IMR-90 (cell line): ENCODE results near the gene NFE2.

Experiments used
- BHLHE40 ChIP-seq: fragments of 150-350 bp; IDR thresholded peaks from 2 replicates; pipeline ENCODE4 v1.6.1; 2016; ENCODE audit warnings: mild to moderate bottlenecking, low read depth, low read length
- CEBPB ChIP-seq: IDR thresholded peaks from 2 replicates; pipeline ENCODE4 v1.6.1; 2012; ENCODE audit warnings: low read depth, low read length, improper control_type of control experiment
- CHD1 ChIP-seq: IDR thresholded peaks from 2 replicates; pipeline ENCODE4 v1.6.1; 2012; ENCODE audit warnings: low read depth, low read length, improper control_type of control experiment
- CTCF ChIP-seq: conservative IDR thresholded peaks from 2 replicates; pipeline ENCODE4 v1.5.1; 2012; ENCODE audit warnings: mild to moderate bottlenecking, low read depth, low read length, improper control_type of control experiment
- MAFK ChIP-seq: IDR thresholded peaks from 2 replicates; pipeline ENCODE4 v1.6.1; 2012; ENCODE audit warnings: low read depth, low read length, improper control_type of control experiment
- NFE2L2 ChIP-seq: fragments of 150-350 bp; IDR thresholded peaks from 2 replicates; pipeline ENCODE4 v1.6.1; 2016; ENCODE audit warnings: low read depth, mild to moderate bottlenecking, low read length
- POLR2A ChIP-seq: IDR thresholded peaks from 2 replicates; pipeline ENCODE4 v1.6.1; 2012; ENCODE audit warnings: mild to moderate bottlenecking, low read depth, low read length

DNA sequence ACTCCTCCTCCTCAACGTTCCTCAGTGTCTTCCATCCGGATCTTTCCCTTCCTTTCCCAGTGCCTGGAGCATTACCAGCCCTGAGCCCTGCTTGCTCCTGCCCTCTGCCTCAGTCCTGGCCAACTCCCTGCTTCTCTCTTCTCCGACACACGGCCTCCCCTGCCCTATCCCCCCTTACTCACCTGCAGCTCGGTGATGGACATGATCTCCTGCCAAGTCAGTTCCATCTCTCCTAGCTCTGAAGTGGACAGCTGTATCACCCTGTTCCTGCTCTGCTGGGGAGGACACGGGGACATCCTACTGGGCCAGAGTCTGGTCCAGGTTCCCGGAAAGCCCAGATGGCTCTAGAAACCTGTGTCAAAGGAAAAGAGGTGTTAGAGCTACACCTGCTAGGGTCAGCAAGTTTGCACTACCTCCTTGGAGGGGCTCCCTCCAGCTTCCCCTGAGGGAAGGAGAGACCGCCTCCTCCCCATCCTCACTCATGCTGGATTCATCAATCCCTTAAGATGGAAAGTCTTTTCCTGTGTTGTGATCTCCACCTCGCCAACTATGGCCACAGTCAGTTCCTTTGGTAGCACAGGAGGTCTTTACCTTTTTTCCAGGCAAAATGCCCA lies 5.8 kb downstream of the NFE2 start:
- TF ChIP-seq CHD1 (no peak), CTCF (no peak), BHLHE40 (no peak), CEBPB (no peak), POLR2A (no peak), NFE2L2 (no peak), MAFK (no peak)
